ENCODE measurements around the gene ARFGEF3.

- no peak for TF ChIP-seq CTCF (IDR thresholded peaks at IDR 0.05; ENCODE audit: low read depth, low read length, missing input control)
- no peak for TF ChIP-seq RXRA (IDR thresholded peaks at IDR 0.05)
- TF ChIP-seq RAD21 (IDR thresholded peaks at IDR 0.05): no peak
- no peak for TF ChIP-seq REST (IDR thresholded peaks at IDR 0.05)
- TF ChIP-seq TAF1 (conservative IDR thresholded peaks at IDR 0.05): no peak
- TF ChIP-seq GABPA (IDR thresholded peaks at IDR 0.05 in 1 of 2, conservative IDR thresholded peaks at IDR 0.05 in 1 of 2): no peak
- TF ChIP-seq MAX (IDR thresholded peaks at IDR 0.05): no peak
- TF ChIP-seq ZBTB33 (IDR thresholded peaks at IDR 0.05): no peak
- no peak for TF ChIP-seq FOXA1 (IDR thresholded peaks at IDR 0.05)
- no peak for TF ChIP-seq HNF4G (IDR thresholded peaks at IDR 0.05)
- TF ChIP-seq YY1 (IDR thresholded peaks at IDR 0.05): no peak
- no peak for TF ChIP-seq JUND (IDR thresholded peaks at IDR 0.05)
These were observed 188.2 kb downstream of the ARFGEF3 start for GRCh38 chr6:138349891-138350290.
